ENCODE results near the gene KRT7.

DNA sequence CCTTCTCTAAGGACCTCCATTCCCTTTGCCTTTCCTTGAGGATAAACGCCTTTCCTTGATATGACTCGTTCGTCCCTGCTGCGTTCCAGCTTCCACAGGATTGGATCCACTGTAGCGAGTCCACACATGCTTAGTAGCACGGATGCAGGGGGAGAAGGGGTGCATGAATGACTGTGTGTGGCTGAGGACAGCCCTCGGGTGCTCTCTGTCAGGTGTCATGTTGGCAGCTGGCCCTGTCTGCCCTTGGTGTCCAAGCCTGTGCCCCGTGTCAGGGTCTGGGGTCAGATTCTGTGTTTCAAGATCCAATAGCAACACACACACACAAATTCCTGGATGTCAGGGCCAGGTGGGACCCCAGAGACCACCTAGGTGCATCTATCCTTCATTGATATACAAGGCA is 23.7 kb upstream of the KRT7 start:
- TF ChIP-seq, protein P1, sequence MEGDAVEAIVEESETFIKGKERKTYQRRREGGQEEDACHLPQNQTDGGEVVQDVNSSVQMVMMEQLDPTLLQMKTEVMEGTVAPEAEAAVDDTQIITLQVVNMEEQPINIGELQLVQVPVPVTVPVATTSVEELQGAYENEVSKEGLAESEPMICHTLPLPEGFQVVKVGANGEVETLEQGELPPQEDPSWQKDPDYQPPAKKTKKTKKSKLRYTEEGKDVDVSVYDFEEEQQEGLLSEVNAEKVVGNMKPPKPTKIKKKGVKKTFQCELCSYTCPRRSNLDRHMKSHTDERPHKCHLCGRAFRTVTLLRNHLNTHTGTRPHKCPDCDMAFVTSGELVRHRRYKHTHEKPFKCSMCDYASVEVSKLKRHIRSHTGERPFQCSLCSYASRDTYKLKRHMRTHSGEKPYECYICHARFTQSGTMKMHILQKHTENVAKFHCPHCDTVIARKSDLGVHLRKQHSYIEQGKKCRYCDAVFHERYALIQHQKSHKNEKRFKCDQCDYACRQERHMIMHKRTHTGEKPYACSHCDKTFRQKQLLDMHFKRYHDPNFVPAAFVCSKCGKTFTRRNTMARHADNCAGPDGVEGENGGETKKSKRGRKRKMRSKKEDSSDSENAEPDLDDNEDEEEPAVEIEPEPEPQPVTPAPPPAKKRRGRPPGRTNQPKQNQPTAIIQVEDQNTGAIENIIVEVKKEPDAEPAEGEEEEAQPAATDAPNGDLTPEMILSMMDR (conservative IDR thresholded peaks at IDR 0.05; ENCODE audit: low read length): no peak
- no peak for TF ChIP-seq EZH2phosphoT487 (IDR thresholded peaks at IDR 0.05; ENCODE audit: borderline replicate concordance)

Data from Loucy (cell line).